SIG-M5 (cell line): ENCODE data around the gene MBD3L4.
A peak's percentile ranks its signal among the peaks of the same experiment; 100 is the strongest.
"Not testable (repeated sequence)": the region's sequence is repeated elsewhere in the genome, so short reads cannot be mapped to it uniquely, and the experiment has no call there.

ENCODE experiments used
- DNase-seq: peaks from one replicate; lab custom pipeline; 2025; lab: John Stamatoyannopoulos, UW

Gene MBD3L4

GRCh38 chr19:7049021-7049420, 9.0 kb upstream of the MBD3L4 start, which contains the start of gene MBD3L2:
MBD3L2 (plus strand) TSS chr19:7049321; CDS start chr19:7049374, 53 bp downstream.
- DNase-seq, result not testable (repeated sequence)

GRCh38 chr19:7041563-7041962, 1.6 kb upstream of the MBD3L4 start:
- not testable (repeated sequence) for DNase-seq

GRCh38 chr19:7030278-7030677, 9.7 kb downstream of the MBD3L4 start, which contains the start of gene MBD3L5:
MBD3L5 (plus strand) TSS chr19:7030578; CDS start chr19:7030612, 34 bp downstream.
- DNase-seq, result not testable (repeated sequence)

- not testable (repeated sequence) for DNase-seq
Observed at GRCh38 chr19:7028790-7029189, 11.2 kb downstream of the MBD3L4 start.

GRCh38 chr19:7021331-7021730, 18.6 kb downstream of the MBD3L4 start, which contains the start of gene MBD3L2B:
MBD3L2B (minus strand) TSS chr19:7021431; CDS start chr19:7021397, 34 bp downstream.
- DNase-seq, result not testable (repeated sequence)

GRCh38 chr19:7018828-7019227, 21.2 kb downstream of the MBD3L4 start:
- no peak for DNase-seq

- DNase-seq, result no peak
Observed at GRCh38 chr19:7013678-7014077, 26.3 kb downstream of the MBD3L4 start.

GRCh38 chr19:7010722-7011593, 29.0 kb downstream of the MBD3L4 start:
- no peak for DNase-seq

- DNase-seq, result no peak
Observed at GRCh38 chr19:7007859-7008258, 32.1 kb downstream of the MBD3L4 start.

- DNase-seq, result no peak
Observed at GRCh38 chr19:7006135-7006704, 33.8 kb downstream of the MBD3L4 start.

GRCh38 chr19:7004313-7004931, 35.6 kb downstream of the MBD3L4 start:
- no peak for DNase-seq

- no peak for DNase-seq
Observed at GRCh38 chr19:7000816-7001215, 39.2 kb downstream of the MBD3L4 start.

GRCh38 chr19:7000333-7000732, 39.6 kb downstream of the MBD3L4 start:
- DNase-seq, result no peak

GRCh38 chr19:6999933-7000332, 40.0 kb downstream of the MBD3L4 start:
- no peak for DNase-seq

GRCh38 chr19:6997679-6998445, 42.1 kb downstream of the MBD3L4 start:
- DNase-seq, result peak; percentile 49

GRCh38 chr19:6996810-6997209, 43.2 kb downstream of the MBD3L4 start:
- no peak for DNase-seq

- DNase-seq, result no peak
Observed at GRCh38 chr19:6995054-6995453, 44.9 kb downstream of the MBD3L4 start.

- DNase-seq, result no peak
Observed at GRCh38 chr19:6988257-6988656, 51.7 kb downstream of the MBD3L4 start.

GRCh38 chr19:6987850-6988249, 52.1 kb downstream of the MBD3L4 start:
- DNase-seq, result peak; percentile 63
